Measurements from ENCODE around the gene BCL7B. TPM values are rescaled to one million over a fixed set of nuclear protein-coding genes. Genes with fewer than 3 reads are reported as not detected.
"Not testable (repeated sequence)": the region's sequence is repeated elsewhere in the genome, so short reads cannot be mapped to it uniquely, and the experiment has no call there.

Gene BCL7B
- 21.7 and 23.4 TPM in 2 replicates for total RNA-seq

GRCh38 chr7:73557397-73558257 lies at the start of gene BCL7B:
Gene BCL7B, minus strand, starts transcription at chr7:73557690. Its CDS starts 112 bp downstream, at chr7:73557578.
- DNase-seq (ENCODE audit: low read depth), result no peak

- no peak for DNase-seq (ENCODE audit: low read depth)
Measured at GRCh38 chr7:73605601-73606220, 48.2 kb upstream of the BCL7B start.

DNA sequence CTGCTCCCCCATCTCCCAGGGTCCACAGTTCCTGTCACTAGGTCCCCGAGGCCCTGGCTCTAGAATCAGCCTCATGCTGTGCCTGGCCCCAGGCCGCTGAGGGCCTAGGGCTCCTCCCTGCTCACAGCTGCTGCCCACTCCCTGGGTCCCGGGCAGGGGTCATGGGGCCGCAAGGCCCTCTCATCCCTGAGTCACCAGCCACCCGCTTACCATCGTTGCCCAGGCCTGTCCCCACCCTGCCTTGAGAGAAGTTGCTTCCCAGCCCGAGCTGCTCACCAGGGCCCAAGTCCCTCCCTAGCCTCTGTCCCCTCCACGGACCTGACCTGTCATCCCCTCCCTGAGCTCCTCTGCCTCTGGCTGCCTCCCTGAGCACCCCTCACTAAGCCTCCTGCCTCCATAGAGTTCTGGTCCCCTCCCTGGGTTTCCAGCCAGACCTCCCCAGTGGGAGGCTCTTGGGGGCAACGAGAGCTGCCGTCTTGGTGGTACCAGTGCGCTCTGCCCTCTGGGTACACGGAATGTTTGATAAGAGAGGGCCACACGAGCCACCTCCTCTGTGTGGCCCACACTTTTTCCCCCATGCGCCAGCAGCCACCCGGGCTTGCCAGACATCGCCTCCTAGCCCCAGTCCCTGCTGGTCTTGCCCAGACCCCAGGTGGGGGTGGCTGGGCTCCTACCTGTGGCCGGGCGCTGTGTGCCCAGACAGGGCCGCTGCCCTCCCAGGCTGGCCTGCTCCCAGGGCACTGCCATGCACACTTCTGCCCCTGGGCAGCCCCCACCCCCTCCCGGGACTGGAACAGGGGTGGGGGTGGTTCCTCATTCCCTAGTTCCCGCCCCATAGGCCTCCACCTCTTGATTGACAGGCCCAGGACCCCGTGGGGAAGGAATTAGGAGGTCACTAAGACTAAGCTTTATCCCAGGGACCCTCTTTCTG lies 45.5 kb upstream of the BCL7B start:
- DNase-seq (ENCODE audit: low read depth), result no peak

- no peak for DNase-seq (ENCODE audit: low read depth)
Measured at GRCh38 chr7:73599916-73600315, 42.4 kb upstream of the BCL7B start.

- no peak for DNase-seq (ENCODE audit: low read depth)
Measured at GRCh38 chr7:73599151-73599882, 41.8 kb upstream of the BCL7B start.

DNA sequence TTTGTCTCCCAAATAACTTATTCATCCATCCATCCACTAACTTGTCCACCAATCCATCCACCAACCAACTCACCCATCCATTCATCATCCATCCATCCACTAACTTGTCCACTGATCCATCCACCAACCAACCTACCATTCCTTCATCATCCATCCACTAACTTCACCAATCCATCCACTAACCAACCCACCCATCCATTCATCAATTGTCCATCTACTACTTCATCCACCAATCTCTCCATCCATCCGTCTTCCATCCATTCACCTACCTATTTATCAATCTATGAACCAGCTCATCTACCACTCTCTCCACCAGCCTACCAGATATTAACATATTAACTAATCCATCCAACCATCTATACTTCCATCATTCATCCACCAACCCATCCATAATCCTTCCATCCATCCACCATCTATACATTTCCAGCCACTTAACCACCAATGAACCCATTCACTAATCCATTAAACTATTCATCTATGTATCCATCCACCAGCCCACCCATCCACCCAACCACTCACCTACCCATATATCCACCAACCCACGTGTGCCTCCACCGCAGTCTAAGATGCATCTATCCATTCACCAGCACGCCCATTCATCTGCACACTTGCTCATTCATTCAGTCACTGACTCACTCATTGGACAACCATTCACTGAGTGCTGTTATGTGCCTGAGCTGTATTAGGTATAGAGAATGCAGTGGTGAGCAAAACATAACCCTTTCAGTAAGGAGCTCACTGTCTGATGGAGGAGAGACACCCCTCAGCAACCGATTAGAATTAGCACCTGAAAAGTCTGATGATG lies 40.7 kb upstream of the BCL7B start:
- DNase-seq (ENCODE audit: low read depth), result no peak

DNA sequence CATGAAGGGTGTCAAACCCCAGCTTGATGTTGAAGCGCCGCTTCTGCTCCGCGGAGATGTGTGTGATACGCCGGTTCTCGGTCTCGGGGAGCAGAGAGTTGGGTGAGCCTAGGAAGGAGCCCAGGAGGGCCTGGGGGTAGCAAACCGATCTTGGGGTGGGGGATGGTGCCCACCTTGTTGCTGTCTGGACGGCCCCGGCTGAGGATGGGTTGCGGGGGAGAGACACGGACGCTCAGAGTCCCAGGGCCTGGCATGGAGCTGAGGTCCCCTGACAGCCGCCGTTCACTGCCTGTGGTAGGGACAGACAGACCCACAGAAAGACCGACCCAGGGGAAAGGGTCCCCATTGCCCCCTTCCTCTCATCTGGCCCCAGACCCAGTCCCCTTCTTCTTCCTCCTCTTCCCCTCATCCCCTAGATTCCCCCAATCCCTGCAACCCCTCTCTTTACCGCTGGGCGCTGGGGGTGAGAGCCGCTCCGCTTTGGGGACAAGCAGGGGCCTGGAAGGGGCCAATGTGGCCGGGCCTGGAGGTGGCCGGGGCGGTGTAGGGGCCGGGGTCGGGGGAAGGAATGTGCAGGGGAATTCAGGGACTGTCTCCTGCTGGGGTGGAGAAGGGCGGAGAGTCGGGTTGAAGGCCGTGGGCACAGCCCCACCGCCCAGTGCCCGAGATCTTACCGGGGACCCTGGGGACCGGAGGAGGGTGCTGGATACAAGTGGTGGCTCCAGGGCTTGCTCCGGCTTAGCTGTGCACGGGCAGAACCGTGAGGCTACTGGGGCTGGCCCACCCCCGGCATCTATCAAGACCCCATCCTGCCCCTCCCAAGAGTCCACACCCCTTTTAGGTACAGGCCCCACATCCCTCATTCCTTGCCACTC lies 38.9 kb upstream of the BCL7B start:
- no peak for DNase-seq (ENCODE audit: low read depth)

GRCh38 chr7:73595358-73595757 lies 37.9 kb upstream of the BCL7B start:
- DNase-seq (ENCODE audit: low read depth), result no peak

DNA sequence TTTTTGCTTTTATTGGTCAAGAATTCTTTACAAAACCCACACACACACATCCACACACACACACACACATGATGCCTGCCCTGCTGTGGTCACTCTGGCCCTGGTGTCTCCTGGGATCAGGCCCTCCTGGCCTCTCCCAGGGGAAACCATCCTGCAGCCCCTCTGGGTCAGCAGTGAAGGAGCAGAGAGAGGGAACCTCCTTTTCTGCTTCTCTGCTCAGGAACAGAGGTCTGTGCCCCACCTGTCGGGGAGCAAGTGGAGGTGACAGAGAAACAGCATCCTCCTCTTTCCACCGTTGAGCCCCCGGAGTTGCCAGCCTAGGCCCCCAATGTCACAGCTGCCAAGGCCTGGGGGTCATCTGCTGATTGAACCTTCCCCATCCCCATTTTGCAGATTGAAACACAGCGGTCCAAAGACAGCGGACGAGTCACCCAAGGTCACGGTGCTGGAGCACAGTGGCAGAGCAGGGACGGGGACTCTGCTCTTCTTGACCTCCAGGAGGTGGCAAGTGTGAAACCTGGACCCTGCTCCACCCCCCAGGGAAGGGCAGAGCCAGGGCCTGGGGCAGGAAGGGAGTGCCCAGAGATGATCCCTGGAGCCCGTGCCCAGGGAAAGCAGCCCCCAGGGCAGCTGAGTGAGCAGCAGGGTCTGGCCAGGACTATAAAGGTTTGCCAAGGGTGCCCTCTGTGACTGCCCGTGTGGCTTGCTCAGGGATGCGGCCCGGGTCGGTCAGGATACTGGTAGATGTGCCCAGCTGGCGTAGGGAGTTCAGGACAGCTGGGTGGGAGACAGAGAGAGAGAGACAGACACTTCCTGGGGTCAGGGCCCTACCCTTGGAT lies 35.9 kb upstream of the BCL7B start:
- no peak for DNase-seq (ENCODE audit: low read depth)

GRCh38 chr7:73586911-73587310 lies 29.4 kb upstream of the BCL7B start:
- DNase-seq (ENCODE audit: low read depth), result no peak

- DNase-seq (ENCODE audit: low read depth), result no peak
Measured at GRCh38 chr7:73585196-73585595, 27.7 kb upstream of the BCL7B start.

DNA sequence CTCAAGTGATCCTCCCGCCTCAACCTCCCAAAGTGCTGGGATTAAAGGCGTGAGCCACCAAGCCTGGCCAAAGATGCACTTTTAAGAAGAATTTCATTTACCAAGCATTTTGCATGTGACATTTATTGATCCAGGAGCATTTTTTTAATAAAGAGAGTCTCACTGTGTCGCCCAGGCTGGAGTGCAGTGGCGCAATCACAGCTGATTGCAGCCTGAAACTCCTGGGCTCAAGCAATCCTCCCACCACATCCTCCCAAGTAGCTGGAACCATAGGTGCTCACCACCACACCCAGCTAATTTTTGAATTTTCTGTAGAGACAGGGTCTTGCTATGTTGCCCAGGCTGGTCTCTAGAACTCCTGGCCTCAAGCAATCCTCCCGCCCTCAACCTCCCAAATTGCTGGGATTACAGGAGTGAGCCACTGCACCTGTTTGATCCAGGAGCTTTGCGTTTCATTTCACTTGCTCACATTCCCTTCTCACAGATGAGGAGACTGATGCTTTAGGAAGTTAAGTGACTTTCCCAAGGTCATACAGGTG lies 25.2 kb upstream of the BCL7B start:
- no peak for DNase-seq (ENCODE audit: low read depth)

GRCh38 chr7:73581006-73581405 lies 23.5 kb upstream of the BCL7B start:
- DNase-seq (ENCODE audit: low read depth), result not testable (repeated sequence)

GRCh38 chr7:73578342-73579128 lies 21.0 kb upstream of the BCL7B start, which contains the start of gene TBL2:
Gene TBL2, minus strand, starts transcription at chr7:73578579. Its CDS starts 30 bp downstream, at chr7:73578549.
- DNase-seq (ENCODE audit: low read depth), result peak; percentile 90

- no peak for DNase-seq (ENCODE audit: low read depth)
Measured at GRCh38 chr7:73577627-73578341, 20.3 kb upstream of the BCL7B start.

- no peak for DNase-seq (ENCODE audit: low read depth)
Measured at GRCh38 chr7:73573791-73574190, 16.3 kb upstream of the BCL7B start.

GRCh38 chr7:73573276-73573675 lies 15.8 kb upstream of the BCL7B start:
- no peak for DNase-seq (ENCODE audit: low read depth)
